Stimulated activated CD4-positive, alpha-beta T cell treated with anti-CD3 and anti-CD28 coated beads, Interleukin-4, amount 100 ng/mL, for 48 hours (primary cell): ENCODE results near the gene FNBP1L.
A peak's percentile ranks its signal among the peaks of the same experiment; 100 is the strongest.

ENCODE experiments used
- DNase-seq, 2 donors: peaks; one replicate each; pipeline ENCODE4 v3.0.0-alpha.2; 2020; ENCODE audit warnings: low read depth in 2 of 2

FNBP1L gene

DNA sequence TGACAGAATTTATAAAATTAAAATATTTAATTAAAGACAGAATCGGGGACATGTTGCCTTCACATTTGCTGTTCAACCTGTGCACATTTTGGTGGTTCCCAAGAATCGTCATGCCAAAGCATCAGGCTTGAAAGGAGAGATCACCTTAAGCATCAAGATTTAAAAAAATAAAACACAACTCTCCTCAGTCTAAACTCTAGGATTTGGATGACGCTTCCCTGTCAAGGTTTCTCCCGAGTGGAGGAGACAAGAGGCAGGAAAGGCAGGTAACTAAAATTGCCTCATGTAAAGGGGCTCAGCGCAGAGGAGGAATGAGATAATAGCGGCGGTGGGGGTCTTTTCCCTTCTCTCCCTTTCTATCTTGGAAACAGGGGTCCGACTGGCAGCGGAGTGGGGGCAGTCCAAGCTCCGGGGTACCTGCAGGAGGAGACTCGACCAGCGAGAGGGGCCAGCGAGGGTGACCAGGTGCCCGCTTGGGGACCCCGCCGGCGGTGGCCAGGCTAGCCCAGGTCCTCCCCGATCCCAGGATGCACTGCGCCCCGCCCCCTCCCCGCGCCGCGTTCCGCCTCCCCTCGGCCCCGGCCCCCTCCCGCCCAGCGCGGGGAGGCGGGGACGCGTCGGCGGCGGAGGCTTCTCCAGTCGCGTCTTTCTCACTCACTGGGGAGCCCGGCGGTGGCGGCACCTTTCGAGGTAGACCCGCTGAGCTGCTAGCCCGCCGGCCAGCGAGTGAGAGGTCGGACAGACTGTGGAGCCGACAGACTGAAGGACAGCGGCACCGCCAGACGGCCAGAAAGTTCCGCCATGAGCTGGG lies at the start of gene FNBP1L:
Gene FNBP1L, plus strand, starts transcription at position 638 of the 811 bp plus-strand sequence. Its CDS starts 164 bp downstream, at position 802.
- DNase-seq: peak; percentile 43 to 50

- no peak for DNase-seq
Measured at GRCh38 chr1:93399781-93400180, 48.1 kb upstream of the FNBP1L start.

DNA sequence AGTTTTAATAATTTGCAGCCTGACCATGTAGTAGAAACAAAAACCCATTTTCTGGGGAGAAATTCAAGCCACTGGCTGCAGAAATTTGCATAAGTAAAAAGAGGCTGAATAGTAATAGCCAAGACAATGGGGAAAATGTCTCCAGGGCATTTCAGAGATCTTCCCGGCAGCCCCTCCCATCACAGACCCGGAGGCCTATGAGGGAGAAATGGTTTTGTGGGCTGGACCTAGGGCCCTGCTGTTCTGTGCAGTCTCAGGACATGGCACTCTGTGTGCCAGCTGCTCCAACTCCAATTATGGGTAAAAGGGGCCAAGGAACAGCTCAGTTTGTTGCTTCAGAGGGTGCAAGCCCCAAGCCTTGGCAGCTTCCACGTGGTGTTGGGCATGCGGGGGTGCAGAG lies 39.7 kb upstream of the FNBP1L start:
- DNase-seq: no peak

- no peak for DNase-seq
Measured at GRCh38 chr1:93411000-93411399, 36.9 kb upstream of the FNBP1L start.

- DNase-seq: no peak
Measured at GRCh38 chr1:93414749-93415148, 33.2 kb upstream of the FNBP1L start.

DNA sequence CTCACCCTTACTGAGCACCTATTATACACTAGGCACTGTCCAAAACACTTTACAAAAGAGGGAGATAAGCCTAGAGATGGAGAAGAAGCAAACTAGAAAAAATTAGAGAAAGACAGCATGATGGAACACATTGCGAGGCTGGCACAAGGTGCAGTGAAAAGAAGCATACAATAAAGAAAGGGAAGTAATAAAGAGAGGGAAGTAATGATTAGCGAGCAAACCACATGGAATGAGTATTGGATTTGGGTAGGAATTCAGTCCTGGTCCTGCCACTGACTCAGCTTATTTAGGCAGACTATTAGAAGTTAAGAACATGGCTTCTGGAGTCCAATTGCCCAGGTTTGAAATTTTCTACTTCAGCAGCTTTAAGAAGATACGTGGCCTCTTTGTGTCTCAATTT lies 32.6 kb upstream of the FNBP1L start:
- DNase-seq: no peak

- no peak for DNase-seq
Measured at GRCh38 chr1:93416183-93416582, 31.7 kb upstream of the FNBP1L start.

GRCh38 chr1:93419344-93419743 lies 28.6 kb upstream of the FNBP1L start:
- no peak for DNase-seq

GRCh38 chr1:93420400-93420799 lies 27.5 kb upstream of the FNBP1L start:
- no peak for DNase-seq

- DNase-seq: no peak
Measured at GRCh38 chr1:93426181-93426580, 21.7 kb upstream of the FNBP1L start.

- no peak for DNase-seq
Measured at GRCh38 chr1:93427656-93428055, 20.3 kb upstream of the FNBP1L start.

GRCh38 chr1:93433407-93433961 lies 14.4 kb upstream of the FNBP1L start:
- DNase-seq: no peak

- DNase-seq: no peak
Measured at GRCh38 chr1:93434088-93434487, 13.8 kb upstream of the FNBP1L start.

GRCh38 chr1:93434987-93435386 lies 12.9 kb upstream of the FNBP1L start:
- DNase-seq: no peak

DNA sequence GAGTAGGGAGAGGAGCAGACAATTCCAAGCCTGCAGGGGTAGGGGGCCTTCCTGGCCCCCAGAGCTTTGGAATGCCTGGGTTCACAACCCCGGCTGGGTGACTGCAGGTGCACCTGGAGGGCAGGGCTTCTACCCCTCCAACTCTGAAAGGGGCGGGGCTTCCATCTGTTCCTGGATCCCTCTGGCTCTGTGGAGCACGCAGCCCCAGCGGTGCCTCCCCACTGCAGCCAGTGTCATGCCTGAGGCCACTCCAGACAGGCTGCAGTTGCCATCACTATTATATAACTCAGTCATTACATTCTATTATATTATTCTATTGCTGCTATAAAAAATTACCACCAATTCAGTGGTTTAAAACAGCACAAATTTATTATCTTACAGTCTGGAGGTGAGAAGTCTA lies 12.5 kb upstream of the FNBP1L start:
- DNase-seq: no peak

GRCh38 chr1:93436496-93436895 lies 11.4 kb upstream of the FNBP1L start:
- no peak for DNase-seq

- DNase-seq: no peak
Measured at GRCh38 chr1:93437976-93438605, 9.8 kb upstream of the FNBP1L start.

DNA sequence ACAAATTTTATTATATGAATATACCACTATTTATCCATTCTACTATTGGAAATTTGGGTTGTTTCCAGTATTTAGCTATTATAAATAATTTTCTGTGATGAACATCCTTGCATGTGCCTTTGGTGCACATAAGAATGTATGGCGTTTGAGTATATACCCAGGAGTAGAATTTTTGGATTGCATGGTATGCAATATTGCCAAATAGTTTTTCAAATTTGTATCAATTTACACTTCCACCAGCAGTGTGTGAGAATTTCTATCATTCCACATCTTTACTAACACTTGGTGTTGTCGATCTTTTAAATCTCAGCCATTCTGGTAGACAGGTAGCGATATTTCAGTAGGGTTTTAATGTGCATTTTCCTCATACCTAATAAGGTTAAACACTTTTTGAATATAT lies 9.2 kb upstream of the FNBP1L start:
- no peak for DNase-seq

DNA sequence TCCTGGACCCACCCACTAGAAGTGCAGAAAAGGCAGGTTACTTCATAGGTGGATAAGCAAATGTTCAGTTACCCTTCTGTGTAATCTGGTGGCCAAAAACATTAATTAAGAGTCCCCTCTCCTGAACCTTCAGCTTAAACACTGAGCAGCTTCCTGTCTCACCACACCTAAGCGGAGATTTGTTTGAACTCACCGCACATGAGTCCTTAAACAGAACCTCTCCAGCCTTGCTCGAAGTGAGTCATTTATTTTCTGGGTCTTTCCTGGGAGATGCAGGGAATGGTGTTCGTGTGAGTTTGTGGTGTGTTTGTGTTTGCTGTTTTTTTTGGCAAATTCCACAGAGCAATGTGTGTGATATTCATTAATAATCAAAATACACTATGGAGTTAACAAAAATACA lies 7.6 kb upstream of the FNBP1L start:
- no peak for DNase-seq

DNA sequence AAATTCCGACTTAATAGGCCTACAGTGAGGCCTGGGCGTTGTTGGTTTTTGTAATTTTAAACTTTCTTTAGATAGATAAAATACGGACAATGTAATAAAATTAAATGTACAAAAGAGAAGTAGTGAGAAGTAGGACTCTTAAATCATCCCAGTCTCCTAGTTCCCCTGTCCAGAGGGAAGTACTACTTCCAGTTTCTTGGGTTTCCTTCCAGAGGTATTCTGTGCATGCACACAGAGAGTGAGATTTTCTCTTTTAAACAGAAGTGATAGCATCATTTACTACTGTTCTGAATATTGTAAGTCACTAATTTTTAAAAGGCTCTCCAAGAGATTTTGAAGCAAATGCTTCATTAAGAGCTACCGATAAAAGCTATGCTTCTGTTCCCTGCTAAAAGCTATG lies 7.2 kb upstream of the FNBP1L start:
- no peak for DNase-seq

DNA sequence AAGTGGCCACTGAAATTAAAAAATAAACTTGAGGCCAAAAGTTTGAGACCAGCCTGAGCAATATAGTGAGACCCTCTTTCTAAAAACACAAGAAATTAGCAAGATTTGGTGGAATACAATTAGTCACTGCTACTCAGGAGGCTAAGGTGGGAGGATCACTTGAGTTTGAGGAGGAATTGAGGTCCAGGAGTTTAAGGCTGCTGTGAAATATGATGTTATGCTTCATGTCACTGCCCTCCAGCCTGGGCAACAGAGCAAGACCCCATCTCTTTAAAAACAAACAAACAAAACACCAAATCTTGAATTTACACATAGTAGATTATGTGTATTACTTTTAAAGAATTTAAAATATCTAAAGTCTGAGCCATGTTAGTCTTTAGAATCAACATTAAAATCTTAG lies 6.3 kb upstream of the FNBP1L start:
- DNase-seq: no peak

- no peak for DNase-seq
Measured at GRCh38 chr1:93442008-93442666, 5.8 kb upstream of the FNBP1L start.

GRCh38 chr1:93442741-93443140 lies 5.2 kb upstream of the FNBP1L start:
- DNase-seq: no peak
